ENCODE data around the gene PIK3C2B. TPM values are rescaled to one million over a fixed set of nuclear protein-coding genes. Genes with fewer than 3 reads are reported as not detected.

Gene PIK3C2B
- total RNA-seq, 1 experiment from 2014 or later: 35.3 TPM

DNA sequence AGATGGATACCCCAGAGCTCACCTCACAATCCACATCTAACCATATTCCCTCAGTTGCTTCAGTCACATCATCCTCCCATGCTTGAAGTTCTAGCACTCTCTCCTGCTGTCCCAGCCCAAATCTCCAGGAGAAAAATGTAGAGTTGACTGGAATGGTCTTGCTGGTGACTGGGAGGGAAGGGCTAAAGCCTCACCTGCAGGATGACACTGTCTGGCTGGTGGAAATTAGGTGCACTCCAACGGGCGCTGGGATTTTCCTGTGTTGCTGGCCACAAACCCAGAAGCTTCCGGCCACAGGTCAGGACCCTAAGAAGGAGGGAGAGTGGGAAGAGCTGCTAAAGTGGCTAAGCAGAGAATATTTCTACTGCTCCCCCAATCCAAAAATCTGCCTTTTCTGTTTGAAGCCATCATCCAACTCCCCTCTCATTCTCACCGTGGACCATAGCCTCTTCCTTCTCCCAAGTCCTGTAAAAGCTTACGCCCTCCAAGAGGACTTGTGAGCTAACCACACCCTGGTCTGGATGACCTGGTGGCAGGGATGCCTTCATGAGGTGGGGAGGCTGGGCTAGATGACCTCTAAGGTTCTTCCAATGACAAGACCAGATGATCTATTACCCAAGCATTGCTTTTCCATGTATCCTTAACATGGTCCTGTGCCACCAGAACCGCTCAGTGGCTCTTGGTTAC, 45.5 kb downstream of the PIK3C2B start:
- intact Hi-C loops (cut with micrococcal nuclease): no loop called here
- Histone ChIP-seq H3K4me3 (ENCODE audit: low read length) (no peak overlapping the region), H3K9ac (ENCODE audit: low read length) (no peak overlapping the region), H3F3A (ENCODE audit: low read length, unreplicated experiment) (peaks cover 7% of the 10 kb centered on the region), H3K27me3 (ENCODE audit: low read length) (no peaks in the 10 kb centered on the region), H3K27ac (ENCODE audit: low read length) (peak overlapping the region; percentile 70), H4K20me1 (ENCODE audit: low read length) (no peaks in the 10 kb centered on the region), H3K9me2 (replicated peaks; ENCODE audit: low read length) (no peaks in the 10 kb centered on the region), H3K4me1 (ENCODE audit: insufficient read depth, low read length) (peaks cover 43% of the 10 kb centered on the region), H3K9me3 (ENCODE audit: low read length) (no peaks in the 10 kb centered on the region), H2AFZ (ENCODE audit: low read length) (no peak overlapping the region), H3K36me3 (ENCODE audit: low read depth, low read length) (peaks cover 47% of the 10 kb centered on the region), H3K79me2 (ENCODE audit: low read length) (no peaks in the 10 kb centered on the region), H3K4me2 (ENCODE audit: low read length) (peak overlapping the region; percentile 34)
- ChIA-PET CTCF (interaction anchor here (0.6 to 1.3 kb wide), 9 partner anchors 18 to 1537 kb away, joined by 3 to 10 read pairs (median 4); partner anchors contain the start of gene PIK3C2B), POLR2A (ENCODE audit: unreplicated experiment) (interaction anchor here (0.7 to 1.1 kb wide), 3 partner anchors 36 to 57 kb away, joined by 4 to 23 read pairs (median 5); no protein-coding TSS in a partner anchor)
- ATAC-seq (no peak), DNase-seq (no peak)
- no TSS peak for BruUV-seq (replicated peaks)
- TF ChIP-seq EZH2phosphoT487 (IDR thresholded peaks at IDR 0.05; ENCODE audit: borderline replicate concordance, low read length) (no peak), EZH2 (IDR thresholded peaks at IDR 0.05; ENCODE audit: low read length, unreplicated experiment) (no peak)
- TF ChIP-seq, protein P1, sequence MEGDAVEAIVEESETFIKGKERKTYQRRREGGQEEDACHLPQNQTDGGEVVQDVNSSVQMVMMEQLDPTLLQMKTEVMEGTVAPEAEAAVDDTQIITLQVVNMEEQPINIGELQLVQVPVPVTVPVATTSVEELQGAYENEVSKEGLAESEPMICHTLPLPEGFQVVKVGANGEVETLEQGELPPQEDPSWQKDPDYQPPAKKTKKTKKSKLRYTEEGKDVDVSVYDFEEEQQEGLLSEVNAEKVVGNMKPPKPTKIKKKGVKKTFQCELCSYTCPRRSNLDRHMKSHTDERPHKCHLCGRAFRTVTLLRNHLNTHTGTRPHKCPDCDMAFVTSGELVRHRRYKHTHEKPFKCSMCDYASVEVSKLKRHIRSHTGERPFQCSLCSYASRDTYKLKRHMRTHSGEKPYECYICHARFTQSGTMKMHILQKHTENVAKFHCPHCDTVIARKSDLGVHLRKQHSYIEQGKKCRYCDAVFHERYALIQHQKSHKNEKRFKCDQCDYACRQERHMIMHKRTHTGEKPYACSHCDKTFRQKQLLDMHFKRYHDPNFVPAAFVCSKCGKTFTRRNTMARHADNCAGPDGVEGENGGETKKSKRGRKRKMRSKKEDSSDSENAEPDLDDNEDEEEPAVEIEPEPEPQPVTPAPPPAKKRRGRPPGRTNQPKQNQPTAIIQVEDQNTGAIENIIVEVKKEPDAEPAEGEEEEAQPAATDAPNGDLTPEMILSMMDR (conservative IDR thresholded peaks at IDR 0.05; ENCODE audit: low read depth, low read length): no peak

DNA sequence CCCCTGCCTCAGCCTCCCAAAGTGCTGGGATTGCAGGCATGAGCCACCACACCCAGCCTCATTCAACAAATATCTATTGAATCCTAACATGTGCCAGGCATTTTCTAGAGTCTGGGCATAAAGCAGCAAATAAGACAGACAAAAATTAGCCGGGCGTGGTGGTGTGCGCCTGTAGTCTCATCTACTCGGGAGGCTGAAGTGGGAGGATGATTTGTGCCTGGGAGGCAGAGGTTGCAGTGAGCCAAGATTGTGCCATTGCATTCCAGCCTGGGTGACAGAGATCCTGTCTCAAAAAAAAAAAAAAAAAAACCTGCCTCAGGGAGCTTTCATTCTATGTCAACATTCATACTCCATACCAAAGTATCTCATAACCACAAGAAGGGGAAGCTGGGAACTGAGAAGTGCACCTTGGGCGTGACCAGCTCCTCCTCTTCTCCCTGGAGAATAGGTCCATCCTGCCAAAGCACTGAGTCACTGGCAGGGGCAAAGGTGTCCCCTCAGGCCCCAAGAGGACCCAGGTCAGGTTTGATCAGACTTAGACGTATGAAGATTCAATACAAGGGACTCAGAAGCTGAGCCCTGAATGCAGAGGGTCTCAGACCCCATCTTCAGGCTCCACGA, 46.2 kb downstream of the PIK3C2B start:
- Histone ChIP-seq H4K20me1 (ENCODE audit: low read length) (no peaks in the 10 kb centered on the region), H3K9me3 (ENCODE audit: low read length) (no peaks in the 10 kb centered on the region), H3K9ac (ENCODE audit: low read length) (no peak overlapping the region), H3K4me2 (ENCODE audit: low read length) (peak overlapping the region; percentile 34), H3K9me2 (replicated peaks; ENCODE audit: low read length) (no peaks in the 10 kb centered on the region), H3K79me2 (ENCODE audit: low read length) (no peaks in the 10 kb centered on the region), H3K27ac (ENCODE audit: low read length) (peak overlapping the region; percentile 70), H3K4me3 (ENCODE audit: low read length) (no peak overlapping the region), H3K27me3 (ENCODE audit: low read length) (no peaks in the 10 kb centered on the region), H3K4me1 (ENCODE audit: insufficient read depth, low read length) (peaks cover 50% of the 10 kb centered on the region), H3F3A (ENCODE audit: low read length, unreplicated experiment) (peaks cover 12% of the 10 kb centered on the region), H2AFZ (ENCODE audit: low read length) (no peak overlapping the region), H3K36me3 (ENCODE audit: low read depth, low read length) (peaks cover 47% of the 10 kb centered on the region)
- TF ChIP-seq, protein P1 (conservative IDR thresholded peaks at IDR 0.05; ENCODE audit: low read depth, low read length): no peak
- TF ChIP-seq EZH2phosphoT487 (IDR thresholded peaks at IDR 0.05; ENCODE audit: borderline replicate concordance, low read length): no peak
- ATAC-seq: peak; percentile 55
- peak; percentile 98 for DNase-seq
- CTCF ChIA-PET: interaction anchor here (0.6 to 1.3 kb wide), 11 partner anchors 10 to 1538 kb away, joined by 3 to 10 read pairs (median 4); partner anchors contain the start of gene PIK3C2B
- intact Hi-C loops (cut with micrococcal nuclease): no loop called here
- POLR2A ChIA-PET (ENCODE audit: unreplicated experiment): interaction anchor here (0.7 to 1.1 kb wide), 3 partner anchors 36 to 57 kb away, joined by 4 to 23 read pairs (median 5); no protein-coding TSS in a partner anchor
- BruUV-seq (replicated peaks): no TSS peak

Measured in PC-3 (cell line).